ENCODE measurements around the gene FLRT1. TPM values are rescaled to one million over a fixed set of nuclear protein-coding genes. Genes with fewer than 3 reads are reported as not detected.

FLRT1 gene
- total and polyA plus RNA-seq, 2 of the 13 experiments (the other 11 are each of a cell fraction or from before 2014, with no cell fraction given): 0.02 to 0.08 TPM

DNA sequence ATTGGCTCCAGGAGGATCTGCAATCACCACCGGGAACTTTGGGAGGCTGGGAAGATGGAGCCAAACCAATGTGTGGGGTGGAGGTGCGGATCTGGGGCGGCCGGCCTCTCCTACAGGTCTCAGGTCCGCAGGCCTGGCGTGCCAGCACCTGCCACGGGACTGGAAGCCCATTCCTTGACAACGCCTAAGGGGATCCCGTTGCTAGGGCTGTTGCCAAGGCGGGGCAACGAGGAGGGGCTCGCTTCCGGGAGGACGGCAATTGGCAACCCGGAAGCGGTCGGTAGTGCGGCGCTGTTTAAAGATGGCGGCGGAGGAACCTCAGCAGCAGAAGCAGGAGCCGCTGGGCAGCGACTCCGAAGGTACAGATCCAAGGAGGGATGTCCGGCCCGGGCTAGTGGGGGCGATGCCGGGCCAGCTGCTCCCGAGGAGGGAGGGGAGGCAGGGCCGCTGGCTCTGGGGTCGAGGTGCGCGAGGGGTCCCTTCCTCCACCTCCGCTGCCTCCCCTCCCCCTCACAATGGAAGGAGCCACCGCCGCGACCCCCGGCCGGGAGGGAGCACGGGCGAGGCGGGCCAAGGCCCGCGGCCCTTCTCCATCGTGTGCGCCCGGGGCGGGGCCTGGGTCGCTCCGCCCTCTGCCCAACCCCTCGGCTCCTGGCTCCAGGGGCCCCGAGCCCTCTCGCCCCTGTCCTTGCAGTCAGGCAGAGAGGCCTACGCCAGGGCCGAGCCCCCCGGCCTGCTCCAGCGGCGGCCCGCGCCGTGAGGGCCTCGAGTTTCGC, 49.4 kb upstream of the FLRT1 start, which contains the start of gene OTUB1 (continued):
- TF ChIP-seq, protein P1, sequence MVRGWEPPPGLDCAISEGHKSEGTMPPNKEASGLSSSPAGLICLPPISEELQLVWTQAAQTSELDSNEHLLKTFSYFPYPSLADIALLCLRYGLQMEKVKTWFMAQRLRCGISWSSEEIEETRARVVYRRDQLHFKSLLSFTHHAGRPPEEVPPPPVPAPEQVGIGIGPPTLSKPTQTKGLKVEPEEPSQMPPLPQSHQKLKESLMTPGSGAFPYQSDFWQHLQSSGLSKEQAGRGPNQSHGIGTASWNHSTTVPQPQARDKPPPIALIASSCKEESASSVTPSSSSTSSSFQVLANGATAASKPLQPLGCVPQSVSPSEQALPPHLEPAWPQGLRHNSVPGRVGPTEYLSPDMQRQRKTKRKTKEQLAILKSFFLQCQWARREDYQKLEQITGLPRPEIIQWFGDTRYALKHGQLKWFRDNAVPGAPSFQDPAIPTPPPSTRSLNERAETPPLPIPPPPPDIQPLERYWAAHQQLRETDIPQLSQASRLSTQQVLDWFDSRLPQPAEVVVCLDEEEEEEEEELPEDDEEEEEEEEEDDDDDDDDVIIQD (CRISPR knock-in tag; IDR thresholded peaks at IDR 0.05; ENCODE audit: low read depth): no peak
- TF ChIP-seq, protein P2, sequence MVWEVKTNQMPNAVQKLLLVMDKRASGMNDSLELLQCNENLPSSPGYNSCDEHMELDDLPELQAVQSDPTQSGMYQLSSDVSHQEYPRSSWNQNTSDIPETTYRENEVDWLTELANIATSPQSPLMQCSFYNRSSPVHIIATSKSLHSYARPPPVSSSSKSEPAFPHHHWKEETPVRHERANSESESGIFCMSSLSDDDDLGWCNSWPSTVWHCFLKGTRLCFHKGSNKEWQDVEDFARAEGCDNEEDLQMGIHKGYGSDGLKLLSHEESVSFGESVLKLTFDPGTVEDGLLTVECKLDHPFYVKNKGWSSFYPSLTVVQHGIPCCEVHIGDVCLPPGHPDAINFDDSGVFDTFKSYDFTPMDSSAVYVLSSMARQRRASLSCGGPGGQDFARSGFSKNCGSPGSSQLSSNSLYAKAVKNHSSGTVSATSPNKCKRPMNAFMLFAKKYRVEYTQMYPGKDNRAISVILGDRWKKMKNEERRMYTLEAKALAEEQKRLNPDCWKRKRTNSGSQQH (CRISPR knock-in tag; IDR thresholded peaks at IDR 0.05; ENCODE audit: low read depth): peak; percentile 33; the same call in 1 of the 2 replicates
- no peak for TF ChIP-seq SOX6 (IDR thresholded peaks at IDR 0.05)
- TF ChIP-seq SOX6 (CRISPR knock-in tag; IDR thresholded peaks at IDR 0.05): peak; percentile 45; the same call in 1 of the 2 replicates
- TF ChIP-seq, protein P3, sequence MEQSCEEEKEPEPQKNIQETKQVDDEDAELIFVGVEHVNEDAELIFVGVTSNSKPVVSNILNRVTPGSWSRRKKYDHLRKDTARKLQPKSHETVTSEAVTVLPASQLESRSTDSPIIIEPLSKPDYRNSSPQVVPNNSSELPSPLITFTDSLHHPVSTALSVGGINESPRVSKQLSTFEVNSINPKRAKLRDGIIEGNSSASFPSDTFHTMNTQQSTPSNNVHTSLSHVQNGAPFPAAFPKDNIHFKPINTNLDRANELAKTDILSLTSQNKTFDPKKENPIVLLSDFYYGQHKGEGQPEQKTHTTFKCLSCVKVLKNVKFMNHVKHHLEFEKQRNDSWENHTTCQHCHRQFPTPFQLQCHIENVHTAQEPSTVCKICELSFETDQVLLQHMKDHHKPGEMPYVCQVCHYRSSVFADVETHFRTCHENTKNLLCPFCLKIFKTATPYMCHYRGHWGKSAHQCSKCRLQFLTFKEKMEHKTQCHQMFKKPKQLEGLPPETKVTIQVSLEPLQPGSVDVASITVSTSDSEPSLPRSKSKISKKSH (CRISPR knock-in tag; IDR thresholded peaks at IDR 0.05; ENCODE audit: borderline replicate concordance): no peak; the same call in 1 of the 2 replicates
- no peak for TF ChIP-seq NFE2L1 (CRISPR knock-in tag; IDR thresholded peaks at IDR 0.05; ENCODE audit: borderline replicate concordance)
- TF ChIP-seq ZMYM4 (CRISPR knock-in tag; IDR thresholded peaks at IDR 0.05): peak; percentile 51
- no peak for TF ChIP-seq ZNF530 (CRISPR knock-in tag; IDR thresholded peaks at IDR 0.05; ENCODE audit: low read depth)
- TF ChIP-seq ZNF33A (CRISPR knock-in tag; IDR thresholded peaks at IDR 0.05; ENCODE audit: borderline replicate concordance): no peak
- TF ChIP-seq NFKB2 (CRISPR knock-in tag; IDR thresholded peaks at IDR 0.05; ENCODE audit: borderline replicate concordance): peak; percentile 84; the same call in 1 of the 2 replicates
- TF ChIP-seq CBFB (CRISPR knock-in tag; IDR thresholded peaks at IDR 0.05): peak; percentile 64; the same call in 1 of the 2 replicates
- no peak for TF ChIP-seq ZNF432 (CRISPR knock-in tag; IDR thresholded peaks at IDR 0.05; ENCODE audit: borderline replicate concordance)
- TF ChIP-seq FIP1L1 (IDR thresholded peaks at IDR 0.05; ENCODE audit: borderline replicate concordance, insufficient read depth, low read depth, low read length): no peak
- TF ChIP-seq, protein P4, sequence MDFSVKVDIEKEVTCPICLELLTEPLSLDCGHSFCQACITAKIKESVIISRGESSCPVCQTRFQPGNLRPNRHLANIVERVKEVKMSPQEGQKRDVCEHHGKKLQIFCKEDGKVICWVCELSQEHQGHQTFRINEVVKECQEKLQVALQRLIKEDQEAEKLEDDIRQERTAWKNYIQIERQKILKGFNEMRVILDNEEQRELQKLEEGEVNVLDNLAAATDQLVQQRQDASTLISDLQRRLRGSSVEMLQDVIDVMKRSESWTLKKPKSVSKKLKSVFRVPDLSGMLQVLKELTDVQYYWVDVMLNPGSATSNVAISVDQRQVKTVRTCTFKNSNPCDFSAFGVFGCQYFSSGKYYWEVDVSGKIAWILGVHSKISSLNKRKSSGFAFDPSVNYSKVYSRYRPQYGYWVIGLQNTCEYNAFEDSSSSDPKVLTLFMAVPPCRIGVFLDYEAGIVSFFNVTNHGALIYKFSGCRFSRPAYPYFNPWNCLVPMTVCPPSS (IDR thresholded peaks at IDR 0.05): no peak
- TF ChIP-seq, protein P5, sequence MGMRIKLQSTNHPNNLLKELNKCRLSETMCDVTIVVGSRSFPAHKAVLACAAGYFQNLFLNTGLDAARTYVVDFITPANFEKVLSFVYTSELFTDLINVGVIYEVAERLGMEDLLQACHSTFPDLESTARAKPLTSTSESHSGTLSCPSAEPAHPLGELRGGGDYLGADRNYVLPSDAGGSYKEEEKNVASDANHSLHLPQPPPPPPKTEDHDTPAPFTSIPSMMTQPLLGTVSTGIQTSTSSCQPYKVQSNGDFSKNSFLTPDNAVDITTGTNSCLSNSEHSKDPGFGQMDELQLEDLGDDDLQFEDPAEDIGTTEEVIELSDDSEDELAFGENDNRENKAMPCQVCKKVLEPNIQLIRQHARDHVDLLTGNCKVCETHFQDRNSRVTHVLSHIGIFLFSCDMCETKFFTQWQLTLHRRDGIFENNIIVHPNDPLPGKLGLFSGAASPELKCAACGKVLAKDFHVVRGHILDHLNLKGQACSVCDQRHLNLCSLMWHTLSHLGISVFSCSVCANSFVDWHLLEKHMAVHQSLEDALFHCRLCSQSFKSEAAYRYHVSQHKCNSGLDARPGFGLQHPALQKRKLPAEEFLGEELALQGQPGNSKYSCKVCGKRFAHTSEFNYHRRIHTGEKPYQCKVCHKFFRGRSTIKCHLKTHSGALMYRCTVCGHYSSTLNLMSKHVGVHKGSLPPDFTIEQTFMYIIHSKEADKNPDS (CRISPR knock-in tag; IDR thresholded peaks at IDR 0.05): no peak
- TF ChIP-seq ZNF501 (CRISPR knock-in tag; IDR thresholded peaks at IDR 0.05): peak; percentile 57; the same call in 1 of the 2 replicates
- TF ChIP-seq ISL2 (CRISPR knock-in tag; IDR thresholded peaks at IDR 0.05): peak; percentile 89
- peak; percentile 74 for TF ChIP-seq TOPORS (CRISPR knock-in tag; IDR thresholded peaks at IDR 0.05)
- peak; percentile 97 for TF ChIP-seq ZFY (CRISPR knock-in tag; IDR thresholded peaks at IDR 0.05)
